Adrenal gland (tissue), 5 donors: ENCODE results near the gene LIMA1.

Experiments
- CTCF ChIP-seq, 6 experiments: fragments of 450-650 bp in 4 of 6; fragments of 200-600 bp in 2 of 6; sonication (generic) in 1 of 6; IDR thresholded peaks; 1 replicate in 5 of 6; 2 replicates in 1 of 6; pipeline versions ENCODE4 v1.5.1 to v1.8.0; 2016 to 2021; ENCODE audit warnings: antibody characterized with exemption in 6 of 6, mild to moderate bottlenecking in 2 of 6, moderate library complexity in 1 of 6
- POLR2A ChIP-seq, 2 donors: fragments of 450-650 bp; IDR thresholded peaks; one replicate each; pipeline ENCODE4 v1.6.1; 2017; ENCODE audit warnings: antibody characterized with exemption in 2 of 2, mild to moderate bottlenecking in 2 of 2, moderate library complexity in 1 of 2
- donor health status: DM: no; HTN: no; CAD: no.

GRCh38 chr12:50234347-50234746, 49.0 kb downstream of the LIMA1 start:
- TF ChIP-seq CTCF (IDR thresholded peaks at IDR 0.05) (no peak), POLR2A (IDR thresholded peaks at IDR 0.05) (no peak)
